AG09319 (cell line): ENCODE results near the gene AGAP1.

Source experiments
- DNase-seq: peaks from one replicate; pipeline ENCODE4 v3.0.0-alpha.2; 2010; ENCODE audit warnings: low read depth; ENCODE audit errors: extremely low read depth
- CTCF ChIP-seq: IDR thresholded peaks from 2 replicates; pipeline ENCODE4 v1.5.1; 2011; ENCODE audit warnings: low read depth, mild to moderate bottlenecking, inconsistent platforms, low read length, moderate library complexity

AGAP1 gene

GRCh38 chr2:236157366-236157765 lies 663.5 kb downstream of the AGAP1 start:
- TF ChIP-seq CTCF: no peak
- no peak for DNase-seq

DNA sequence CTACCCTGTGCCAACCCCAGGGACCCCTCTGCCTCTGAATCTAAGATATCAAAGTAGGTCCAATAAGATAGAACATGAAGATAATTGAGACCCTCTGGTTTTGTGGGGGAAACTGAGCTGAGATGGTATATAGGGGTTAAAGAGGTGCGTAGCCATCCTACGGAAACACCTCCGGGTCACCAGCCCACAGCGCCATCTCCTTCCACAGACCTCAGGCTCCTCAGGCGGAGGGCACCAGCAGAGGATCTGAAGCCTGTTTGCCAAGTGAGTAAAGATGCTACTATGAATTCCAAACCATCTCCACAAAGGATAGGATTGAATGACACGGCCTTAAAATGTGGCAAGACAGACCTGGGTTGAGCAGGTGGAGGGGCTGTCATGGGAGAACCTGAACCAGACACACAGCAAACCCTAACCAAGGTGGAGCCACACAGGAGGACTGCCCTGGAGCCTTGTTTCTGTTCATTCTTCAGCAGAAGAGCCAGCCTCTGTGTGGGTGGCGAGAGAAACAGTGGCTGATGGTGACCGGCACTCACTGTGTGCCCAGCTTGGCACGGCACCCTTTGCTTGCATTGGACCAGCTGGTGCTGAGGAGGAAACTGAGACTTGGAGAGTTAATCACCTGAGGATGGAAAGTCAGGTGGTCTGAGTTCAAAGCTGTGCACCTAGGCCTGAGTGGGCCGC lies 664.1 kb downstream of the AGAP1 start:
- no peak for TF ChIP-seq CTCF
- DNase-seq: no peak

GRCh38 chr2:236158969-236159777 lies 665.3 kb downstream of the AGAP1 start:
- DNase-seq: no peak
- TF ChIP-seq CTCF: no peak

- no peak for TF ChIP-seq CTCF
- no peak for DNase-seq
Measured at GRCh38 chr2:236159778-236160170, 665.9 kb downstream of the AGAP1 start.

GRCh38 chr2:236160366-236161081 lies 666.7 kb downstream of the AGAP1 start:
- DNase-seq: no peak
- TF ChIP-seq CTCF: no peak

GRCh38 chr2:236161082-236161462 lies 667.2 kb downstream of the AGAP1 start:
- DNase-seq: no peak
- TF ChIP-seq CTCF: no peak

- no peak for TF ChIP-seq CTCF
Measured at GRCh38 chr2:236161531-236161930, 667.7 kb downstream of the AGAP1 start.

More at GRCh38 chr2:236161531-236161930, 667.7 kb downstream of the AGAP1 start:
- DNase-seq: no peak
